ENCODE results near the gene NEU1. TPM values are rescaled to one million over a fixed set of nuclear protein-coding genes. Genes with fewer than 3 reads are reported as not detected.

NEU1 gene
- total and polyA plus RNA-seq, 2 of the 8 experiments (the other 6 are each of a cell fraction or from before 2014, with no cell fraction given) = 41.2 to 72.1 TPM

GRCh38 chr6:31821301-31822035, 41.2 kb downstream of the NEU1 start (continued):
- no peak for TF ChIP-seq RAD21 (IDR thresholded peaks at IDR 0.05 in 1 of 2, conservative IDR thresholded peaks at IDR 0.05 in 1 of 2; ENCODE audit: low read depth in 2 of 2, low read length in 2 of 2)
- no peak for TF ChIP-seq CHD7 (IDR thresholded peaks at IDR 0.05; ENCODE audit: insufficient replicate concordance, low read length)
- TF ChIP-seq EZH2 (IDR thresholded peaks at IDR 0.05; ENCODE audit: low read depth, low read length, severe bottlenecking) = no peak
- peak; percentile 92 for TF ChIP-seq ASH2L (IDR thresholded peaks at IDR 0.05; ENCODE audit: low read length)
- no peak for TF ChIP-seq BCL11A (IDR thresholded peaks at IDR 0.05; ENCODE audit: low read depth in 2 of 2, low read length in 2 of 2)
- no peak for TF ChIP-seq SIX5 (IDR thresholded peaks at IDR 0.05; ENCODE audit: low read depth, low read length)
- TF ChIP-seq TBP (IDR thresholded peaks at IDR 0.05; ENCODE audit: low read depth, low read length) = no peak
- 0 out of 2 replicates have a peak, but pooled peaks have one; percentile 34 for TF ChIP-seq CREB1 (IDR thresholded peaks at IDR 0.05)
- TF ChIP-seq CTBP2 (IDR thresholded peaks at IDR 0.05; ENCODE audit: borderline replicate concordance, insufficient read depth, insufficient read length, low read length) = no peak
- TF ChIP-seq CEBPB (IDR thresholded peaks at IDR 0.05; ENCODE audit: low read depth, low read length) = peak; percentile 92
- TF ChIP-seq JUN (IDR thresholded peaks at IDR 0.05; ENCODE audit: low read depth, low read length) = no peak
